ENCODE data around the gene SSBP3.

- TF ChIP-seq EZH2 (IDR thresholded peaks at IDR 0.05; ENCODE audit: low read depth) (no peak), CTCF (conservative IDR thresholded peaks at IDR 0.05) (no peak)
Measured at GRCh38 chr1:54331843-54332463, 74.2 kb downstream of the SSBP3 start.
